Karpas-422 (cell line): ENCODE data around the gene ARID1B. TPM values are rescaled to one million over a fixed set of nuclear protein-coding genes. Genes with fewer than 3 reads are reported as not detected.

ENCODE experiments used
- DNase-seq: peaks from one replicate; pipeline ENCODE4 v3.0.0-alpha.2; 2015
- H2AFZ ChIP-seq: fragments of 200-600 bp; sonication (generic); 2 replicates; pipeline ENCODE4 v1.6.1; 2014; ENCODE audit warnings: antibody characterized with exemption, low read length, mixed read lengths
- H3K27ac ChIP-seq: fragments of 200-600 bp; sonication (generic); 2 replicates; pipeline ENCODE4 v1.5.1; 2014; ENCODE audit warnings: mild to moderate bottlenecking, low read length, moderate library complexity
- H3K27me3 ChIP-seq: fragments of 200-600 bp; sonication (generic); 2 replicates; pipeline ENCODE4 v1.6.1; 2014; ENCODE audit warnings: low read length, mixed read lengths
- H3K36me3 ChIP-seq: fragments of 200-600 bp; sonication (generic); 2 replicates; pipeline ENCODE4 v1.6.1; 2014; ENCODE audit warnings: low read length, mixed read lengths; ENCODE audit not compliant: insufficient read depth
- H3K4me1 ChIP-seq: fragments of 200-600 bp; sonication (generic); 2 replicates; pipeline ENCODE4 v1.6.1; 2014; ENCODE audit warnings: mild to moderate bottlenecking, low read length, mixed read lengths
- H3K4me2 ChIP-seq: fragments of 200-600 bp; sonication (generic); 2 replicates; pipeline ENCODE4 v1.6.1; 2014; ENCODE audit warnings: low read length, low read depth, mild to moderate bottlenecking; ENCODE audit not compliant: poor library complexity, severe bottlenecking
- H3K4me3 ChIP-seq: fragments of 200-600 bp; sonication (generic); 2 replicates; pipeline ENCODE4 v1.5.1; 2014; ENCODE audit warnings: mild to moderate bottlenecking, antibody characterized with exemption, low read length, mixed read lengths
- H3K79me2 ChIP-seq: fragments of 200-600 bp; sonication (generic); 2 replicates; pipeline ENCODE4 v1.6.1; 2014; ENCODE audit warnings: mild to moderate bottlenecking, low read length, mixed read lengths
- H3K9ac ChIP-seq: fragments of 200-600 bp; sonication (generic); 2 replicates; pipeline ENCODE4 v1.6.0; 2014; ENCODE audit warnings: low read length
- H3K9me2 ChIP-seq: fragments of 200-600 bp; sonication (generic), shearing (Covaris generic); replicated peaks from 2 replicates; pipeline ENCODE4 v1.6.0; 2014; ENCODE audit warnings: mild to moderate bottlenecking, low read length, moderate library complexity; ENCODE audit not compliant: insufficient read depth
- H3K9me3 ChIP-seq: fragments of 300-700, 200-600 bp; sonication (generic); 2 replicates; pipeline ENCODE4 v1.6.1; 2014; ENCODE audit warnings: low read length, mixed read lengths
- H4K20me1 ChIP-seq: fragments of 200-600 bp; sonication (generic); 2 replicates; pipeline ENCODE4 v1.6.1; 2014; ENCODE audit warnings: mild to moderate bottlenecking, antibody characterized with exemption, low read length, low read depth; ENCODE audit not compliant: insufficient read depth
- total RNA-seq: library from RNA; depleted of rRNA; stranded (reverse); fragments of >200 nt; shearing (Covaris generic); gene quantifications from 2 replicates; pipeline ENCODE4 v1.2.3, GENCODE V29; 2014; ENCODE audit warnings: low replicate concordance

The ARID1B gene
- total RNA-seq, 1 experiment from 2014 or later = 174 TPM

GRCh38 chr6:156820089-156820798 is 43.1 kb downstream of the ARID1B start:
- Histone ChIP-seq H3K9me2 (no peaks in the 10 kb centered on the region), H3K4me2 (no peak overlapping the region), H3K36me3 (no peaks in the 10 kb centered on the region), H3K27me3 (no peaks in the 10 kb centered on the region), H3K4me1 (peaks cover 58% of the 10 kb centered on the region), H2AFZ (no peak overlapping the region), H3K9me3 (no peaks in the 10 kb centered on the region), H3K4me3 (no peak overlapping the region), H3K27ac (no peak overlapping the region), H3K79me2 (peaks cover 100% of the 10 kb centered on the region), H4K20me1 (peaks cover 58% of the 10 kb centered on the region), H3K9ac (no peak overlapping the region)
- peak; percentile 40 for DNase-seq

GRCh38 chr6:156821707-156822106 is 44.5 kb downstream of the ARID1B start:
- peaks cover 100% of the 10 kb centered on the region for H3K79me2 ChIP-seq
- no peak overlapping the region for H3K4me2 ChIP-seq
- no peaks in the 10 kb centered on the region for H3K9me3 ChIP-seq
- H3K9me2 ChIP-seq = no peaks in the 10 kb centered on the region
- no peak overlapping the region for H2AFZ ChIP-seq
- no peak overlapping the region for H3K9ac ChIP-seq
- H3K27ac ChIP-seq = no peak overlapping the region
- no peak for DNase-seq
- H3K4me3 ChIP-seq = no peak overlapping the region
- peaks cover 55% of the 10 kb centered on the region for H4K20me1 ChIP-seq
- peaks cover 48% of the 10 kb centered on the region for H3K4me1 ChIP-seq
- H3K27me3 ChIP-seq = no peaks in the 10 kb centered on the region
- H3K36me3 ChIP-seq = no peaks in the 10 kb centered on the region

GRCh38 chr6:156822747-156823206 is 45.6 kb downstream of the ARID1B start:
- Histone ChIP-seq H3K4me1 (peaks cover 42% of the 10 kb centered on the region), H3K36me3 (no peaks in the 10 kb centered on the region), H3K9ac (no peak overlapping the region), H3K79me2 (peaks cover 100% of the 10 kb centered on the region), H3K4me2 (no peak overlapping the region), H2AFZ (no peak overlapping the region), H4K20me1 (peaks cover 60% of the 10 kb centered on the region), H3K27me3 (no peaks in the 10 kb centered on the region), H3K9me3 (no peaks in the 10 kb centered on the region), H3K27ac (no peak overlapping the region), H3K9me2 (no peaks in the 10 kb centered on the region), H3K4me3 (no peak overlapping the region)
- no peak for DNase-seq

- Histone ChIP-seq H3K9me2 (no peaks in the 10 kb centered on the region), H3K9ac (no peak overlapping the region), H3K27me3 (no peaks in the 10 kb centered on the region), H3K9me3 (no peaks in the 10 kb centered on the region), H3K79me2 (peaks cover 100% of the 10 kb centered on the region), H4K20me1 (peaks cover 57% of the 10 kb centered on the region), H3K4me3 (no peak overlapping the region), H3K4me1 (peaks cover 36% of the 10 kb centered on the region), H3K4me2 (no peak overlapping the region), H3K36me3 (0 out of 2 replicates have a peak, but pooled peaks cover 2% of the 10 kb centered on the region), H2AFZ (no peak overlapping the region), H3K27ac (no peak overlapping the region)
- no peak for DNase-seq
Measured at GRCh38 chr6:156824142-156824541, 47.0 kb downstream of the ARID1B start.

- no peak overlapping the region for H2AFZ ChIP-seq
- H3K9ac ChIP-seq = no peak overlapping the region
- H3K9me2 ChIP-seq = no peaks in the 10 kb centered on the region
- H3K4me3 ChIP-seq = no peak overlapping the region
- H3K9me3 ChIP-seq = no peaks in the 10 kb centered on the region
- H3K4me2 ChIP-seq = no peak overlapping the region
- peaks cover 45% of the 10 kb centered on the region for H4K20me1 ChIP-seq
- no peaks in the 10 kb centered on the region for H3K27me3 ChIP-seq
- no peak for DNase-seq
- H3K4me1 ChIP-seq = peaks cover 24% of the 10 kb centered on the region
- H3K27ac ChIP-seq = no peak overlapping the region
- H3K36me3 ChIP-seq = peaks cover 10% of the 10 kb centered on the region; the same call in 1 of the 2 replicates
- H3K79me2 ChIP-seq = peaks cover 99% of the 10 kb centered on the region
Measured at GRCh38 chr6:156825475-156825874, 48.3 kb downstream of the ARID1B start.

GRCh38 chr6:156826290-156826955 is 49.2 kb downstream of the ARID1B start:
- peak; percentile 36 for DNase-seq
- peaks cover 35% of the 10 kb centered on the region for H4K20me1 ChIP-seq
- H3K4me3 ChIP-seq = no peak overlapping the region
- H3K79me2 ChIP-seq = peaks cover 98% of the 10 kb centered on the region
- H3K4me2 ChIP-seq = no peak overlapping the region
- H3K9ac ChIP-seq = no peak overlapping the region
- peaks cover 10% of the 10 kb centered on the region; the same call in 1 of the 2 replicates for H3K36me3 ChIP-seq
- H3K9me2 ChIP-seq = no peaks in the 10 kb centered on the region
- no peak overlapping the region for H2AFZ ChIP-seq
- no peaks in the 10 kb centered on the region for H3K27me3 ChIP-seq
- no peak overlapping the region for H3K27ac ChIP-seq
- no peaks in the 10 kb centered on the region for H3K9me3 ChIP-seq
- H3K4me1 ChIP-seq = peaks cover 26% of the 10 kb centered on the region

GRCh38 chr6:156827382-156827781 is 50.2 kb downstream of the ARID1B start:
- DNase-seq = peak; percentile 36
- no peak overlapping the region for H2AFZ ChIP-seq
- H3K4me2 ChIP-seq = no peak overlapping the region
- peaks cover 27% of the 10 kb centered on the region for H4K20me1 ChIP-seq
- H3K4me3 ChIP-seq = no peak overlapping the region
- H3K36me3 ChIP-seq = peaks cover 14% of the 10 kb centered on the region; the same call in 1 of the 2 replicates
- H3K79me2 ChIP-seq = peaks cover 98% of the 10 kb centered on the region
- no peaks in the 10 kb centered on the region for H3K9me3 ChIP-seq
- no peaks in the 10 kb centered on the region for H3K9me2 ChIP-seq
- no peak overlapping the region for H3K27ac ChIP-seq
- no peak overlapping the region for H3K9ac ChIP-seq
- no peaks in the 10 kb centered on the region for H3K27me3 ChIP-seq
- peaks cover 33% of the 10 kb centered on the region for H3K4me1 ChIP-seq

GRCh38 chr6:156828280-156828703 is 51.1 kb downstream of the ARID1B start:
- no peak for DNase-seq

More at GRCh38 chr6:156828280-156828703, 51.1 kb downstream of the ARID1B start:
- H2AFZ ChIP-seq = no peak overlapping the region
- H3K9me2 ChIP-seq = no peaks in the 10 kb centered on the region
- H3K27me3 ChIP-seq = no peaks in the 10 kb centered on the region
- H3K36me3 ChIP-seq = peaks cover 18% of the 10 kb centered on the region; the same call in 1 of the 2 replicates
- H3K79me2 ChIP-seq = peaks cover 98% of the 10 kb centered on the region
- no peaks in the 10 kb centered on the region for H3K9me3 ChIP-seq
- no peak overlapping the region for H3K27ac ChIP-seq
- no peak overlapping the region for H3K9ac ChIP-seq
- H3K4me2 ChIP-seq = no peak overlapping the region
- peaks cover 36% of the 10 kb centered on the region for H3K4me1 ChIP-seq
- no peak overlapping the region for H3K4me3 ChIP-seq
- H4K20me1 ChIP-seq = peaks cover 18% of the 10 kb centered on the region
